ENCODE measurements around the gene VMP1. TPM values are rescaled to one million over a fixed set of nuclear protein-coding genes. Genes with fewer than 3 reads are reported as not detected.
A peak's percentile ranks its signal among the peaks of the same experiment; 100 is the strongest.
"Not testable (repeated sequence)": the region's sequence is repeated elsewhere in the genome, so short reads cannot be mapped to it uniquely, and the experiment has no call there.

The VMP1 gene
- total RNA-seq, 2 experiments from 2014 or later, result 73.6 to 81.1 TPM

DNA sequence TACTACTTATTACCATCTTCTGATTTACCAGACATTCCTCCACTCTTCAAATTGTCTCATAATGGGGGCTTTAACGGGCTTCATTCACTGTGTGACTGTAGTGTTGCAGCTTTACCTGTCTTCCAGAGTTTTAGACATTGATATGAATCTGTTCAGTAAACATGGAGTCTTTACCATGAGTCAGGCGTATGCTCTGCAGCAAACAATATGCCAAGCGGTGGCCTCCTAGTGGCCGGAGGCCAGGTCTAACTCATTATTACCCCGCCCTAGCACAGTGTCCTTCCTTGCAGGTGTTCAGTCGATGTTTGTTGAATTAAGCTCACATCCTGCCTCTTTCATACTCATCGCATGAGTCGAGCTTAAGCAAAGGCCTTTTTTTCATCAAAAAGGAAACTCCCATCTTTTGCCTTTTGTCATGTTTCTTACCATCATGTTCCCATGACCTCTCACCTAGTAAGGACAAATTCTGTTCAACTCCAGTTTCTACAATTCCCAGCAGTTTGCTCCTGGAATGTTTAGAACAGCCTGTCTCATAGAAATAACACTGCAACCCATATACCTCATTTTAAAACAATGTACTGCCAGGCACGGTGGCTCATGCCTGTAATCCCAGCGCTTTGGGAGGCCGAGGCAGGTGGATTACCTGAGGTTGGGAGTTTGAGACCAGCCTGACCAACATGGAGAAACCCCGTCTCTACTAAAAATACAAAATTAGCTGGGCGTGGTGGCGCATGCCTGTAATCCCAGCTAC lies 145.9 kb downstream of the VMP1 start:
- peak in 13 of 14 experiments; percentile 28 to 83 (median 60) for DNase-seq
- no peak overlapping the region for H3K4me3 ChIP-seq (ENCODE audit: low read length)

DNA sequence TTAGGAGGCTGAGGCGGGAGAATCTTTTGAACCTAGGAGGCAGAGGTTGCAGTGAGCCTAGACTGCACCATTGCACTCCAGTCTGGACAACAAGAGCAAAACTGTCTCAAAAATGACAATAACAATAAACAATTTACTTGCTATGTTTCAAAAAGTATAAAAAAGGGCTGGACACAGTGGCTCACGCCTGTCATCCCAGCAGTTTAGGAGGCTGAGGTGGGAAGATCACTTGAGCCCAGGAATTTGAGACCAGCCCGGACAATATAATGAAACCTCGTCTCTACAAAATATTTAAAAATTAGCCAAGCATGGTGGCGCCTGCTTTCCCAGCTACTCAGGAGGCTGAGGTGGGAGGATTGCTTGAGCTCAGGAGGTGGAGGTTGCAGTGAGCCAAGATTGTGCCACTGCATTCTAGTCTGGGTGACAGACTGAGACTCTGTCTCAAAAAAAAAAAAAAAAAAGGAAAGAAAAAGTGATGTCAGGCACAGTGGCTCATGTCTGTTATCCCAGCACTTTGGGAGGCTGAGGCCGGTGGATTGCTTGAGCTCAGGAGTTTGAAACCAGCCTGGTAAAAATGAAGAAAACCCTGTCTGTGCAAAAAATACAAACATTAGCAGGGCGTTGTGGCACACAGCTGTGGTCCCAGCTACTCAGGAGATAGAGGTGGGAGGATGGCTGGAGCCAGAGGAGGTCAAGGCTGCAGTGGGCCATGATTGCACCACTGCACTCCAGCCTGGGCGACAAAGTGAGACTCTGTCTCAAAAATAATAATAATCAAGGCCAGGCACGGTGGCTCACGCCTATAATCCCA lies 146.7 kb downstream of the VMP1 start:
- H3K9me3 ChIP-seq (ENCODE audit: control insufficient read depth in 1 of 2, insufficient read depth in 1 of 2, low read length in 2 of 2); H3K4me3 Mint-ChIP-seq; H3K27me3 Mint-ChIP-seq; H3K27me3 ChIP-seq (ENCODE audit: control insufficient read depth in 1 of 2, insufficient read depth in 2 of 2, low read length in 2 of 2); H3K36me3 Mint-ChIP-seq (ENCODE audit: low read depth); H3K27ac Mint-ChIP-seq; H3K27ac ChIP-seq (ENCODE audit: low read depth in 1 of 2, low read length in 2 of 2); H3K36me3 ChIP-seq (ENCODE audit: insufficient read depth, low read length); DNase-seq; H3K4me3 ChIP-seq (ENCODE audit: low read length); ATAC-seq (ENCODE audit: poor library complexity); H3K9me3 Mint-ChIP-seq: not testable (repeated sequence)
- intact Hi-C loops (cut with DNase I, micrococcal nuclease), result loop anchor here in 1 of 2 experiments (1.0 kb wide), 1 partner anchor 68 kb away; no protein-coding TSS in a partner anchor
- peaks cover 29% of the 10 kb centered on the region for H3K4me1 ChIP-seq (ENCODE audit: insufficient read depth, low read length)
- H3K4me1 Mint-ChIP-seq (ENCODE audit: low read depth), result peaks cover 24% of the 10 kb centered on the region
- ChIA-PET POLR2A (interaction anchor here (0.5 to 2.4 kb wide), 10 partner anchors 12 to 147 kb away, joined by 3 to 22 read pairs (median 3); partner anchors contain the start of genes PTRH2 and VMP1), CTCF (interaction anchor here (0.6 to 2.2 kb wide), 15 partner anchors 12 to 147 kb away, joined by 3 to 8 read pairs (median 3); partner anchors contain the start of genes PTRH2 and VMP1)

More for the DNA sequence above, 145.9 kb downstream of the VMP1 start:
- no peaks in the 10 kb centered on the region for H3K9me3 ChIP-seq (ENCODE audit: control insufficient read depth in 1 of 2, insufficient read depth in 1 of 2, low read length in 2 of 2)
- no peaks in the 10 kb centered on the region for H3K27me3 ChIP-seq (ENCODE audit: control insufficient read depth in 1 of 2, insufficient read depth in 2 of 2, low read length in 2 of 2)
- no peaks in the 10 kb centered on the region for H3K36me3 ChIP-seq (ENCODE audit: insufficient read depth, low read length)
- no peak overlapping the region for H3K27ac ChIP-seq (ENCODE audit: low read depth in 1 of 2, low read length in 2 of 2)
- TF ChIP-seq, protein P1, sequence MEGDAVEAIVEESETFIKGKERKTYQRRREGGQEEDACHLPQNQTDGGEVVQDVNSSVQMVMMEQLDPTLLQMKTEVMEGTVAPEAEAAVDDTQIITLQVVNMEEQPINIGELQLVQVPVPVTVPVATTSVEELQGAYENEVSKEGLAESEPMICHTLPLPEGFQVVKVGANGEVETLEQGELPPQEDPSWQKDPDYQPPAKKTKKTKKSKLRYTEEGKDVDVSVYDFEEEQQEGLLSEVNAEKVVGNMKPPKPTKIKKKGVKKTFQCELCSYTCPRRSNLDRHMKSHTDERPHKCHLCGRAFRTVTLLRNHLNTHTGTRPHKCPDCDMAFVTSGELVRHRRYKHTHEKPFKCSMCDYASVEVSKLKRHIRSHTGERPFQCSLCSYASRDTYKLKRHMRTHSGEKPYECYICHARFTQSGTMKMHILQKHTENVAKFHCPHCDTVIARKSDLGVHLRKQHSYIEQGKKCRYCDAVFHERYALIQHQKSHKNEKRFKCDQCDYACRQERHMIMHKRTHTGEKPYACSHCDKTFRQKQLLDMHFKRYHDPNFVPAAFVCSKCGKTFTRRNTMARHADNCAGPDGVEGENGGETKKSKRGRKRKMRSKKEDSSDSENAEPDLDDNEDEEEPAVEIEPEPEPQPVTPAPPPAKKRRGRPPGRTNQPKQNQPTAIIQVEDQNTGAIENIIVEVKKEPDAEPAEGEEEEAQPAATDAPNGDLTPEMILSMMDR (IDR thresholded peaks at IDR 0.05), result no peak
- Mint-ChIP-seq H3K27me3 (no peaks in the 10 kb centered on the region), H3K4me3 (peak overlapping the region; percentile 14), H3K36me3 (ENCODE audit: low read depth) (peaks cover 3% of the 10 kb centered on the region), H3K4me1 (ENCODE audit: low read depth) (peaks cover 29% of the 10 kb centered on the region), H3K9me3 (no peaks in the 10 kb centered on the region), H3K27ac (peak overlapping the region; percentile 66)
- peaks cover 37% of the 10 kb centered on the region for H3K4me1 ChIP-seq (ENCODE audit: insufficient read depth, low read length)
- intact Hi-C loops (cut with DNase I, micrococcal nuclease), result loop anchor here in 1 of 2 experiments (1.0 kb wide), 1 partner anchor 67 kb away; no protein-coding TSS in a partner anchor
- ATAC-seq (ENCODE audit: poor library complexity), result peak; percentile 94
- ChIA-PET POLR2A (interaction anchor here (0.5 to 2.4 kb wide), 12 partner anchors 12 to 146 kb away, joined by 3 to 22 read pairs (median 3); partner anchors contain the start of genes PTRH2 and VMP1), CTCF (interaction anchor here (0.6 to 2.2 kb wide), 17 partner anchors 11 to 146 kb away, joined by 3 to 8 read pairs (median 3); partner anchors contain the start of genes PTRH2 and VMP1)

DNA sequence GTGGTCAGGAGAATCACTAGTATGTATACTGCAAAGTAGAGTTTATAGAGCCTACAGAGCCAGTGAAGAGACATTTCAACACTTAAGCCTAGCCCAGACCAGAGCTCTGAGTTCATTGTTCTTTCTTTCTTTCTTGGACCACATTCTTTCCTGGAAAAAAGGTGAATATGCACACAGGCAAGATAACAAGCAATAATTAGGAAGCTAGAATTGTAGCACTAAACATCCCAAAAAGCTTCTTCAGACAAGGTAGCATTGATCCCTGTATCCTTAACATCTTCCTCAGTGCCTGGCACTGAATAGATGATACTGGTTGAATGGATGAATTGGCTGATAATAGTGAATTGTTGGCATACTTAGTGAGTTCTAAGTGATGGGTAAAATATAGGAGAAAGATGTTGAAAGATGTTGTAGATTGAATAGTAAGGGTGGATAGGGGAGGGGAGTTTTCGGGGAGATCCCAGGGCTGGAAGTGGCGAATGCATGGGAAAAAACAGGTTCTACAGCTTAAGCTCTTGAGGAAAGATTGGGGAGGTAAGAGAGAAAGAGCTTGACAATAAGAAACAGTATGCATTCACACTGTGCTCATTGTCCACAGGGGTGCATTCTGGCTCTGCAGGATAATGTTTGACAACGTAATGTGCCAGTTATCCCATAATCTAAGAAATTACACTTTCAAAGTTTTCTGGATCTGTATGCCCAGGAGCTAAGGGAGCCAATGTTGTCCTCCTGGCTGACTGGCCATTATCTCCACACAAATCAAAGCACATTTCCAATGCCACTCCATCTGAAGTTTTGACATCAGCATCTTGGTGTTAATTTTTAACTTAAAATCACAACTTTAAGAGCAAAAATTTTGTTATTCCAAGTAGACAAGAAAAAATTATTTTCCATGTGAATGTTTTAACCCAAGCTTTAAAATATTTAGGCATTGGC lies 149.7 kb downstream of the VMP1 start:
- Mint-ChIP-seq H3K9me3 (no peaks in the 10 kb centered on the region), H3K27me3 (no peaks in the 10 kb centered on the region), H3K4me1 (ENCODE audit: low read depth) (peaks cover 18% of the 10 kb centered on the region), H3K27ac (no peak overlapping the region), H3K4me3 (no peak overlapping the region), H3K36me3 (ENCODE audit: low read depth) (peaks cover 26% of the 10 kb centered on the region)
- H3K4me1 ChIP-seq (ENCODE audit: insufficient read depth, low read length), result peaks cover 15% of the 10 kb centered on the region
- CTCF ChIA-PET, result no interaction called here
- TF ChIP-seq, protein P1 (IDR thresholded peaks at IDR 0.05), result no peak
- no peaks in the 10 kb centered on the region for H3K27me3 ChIP-seq (ENCODE audit: control insufficient read depth in 1 of 2, insufficient read depth in 2 of 2, low read length in 2 of 2)
- no peak for DNase-seq
- intact Hi-C loops (cut with DNase I, micrococcal nuclease), result no loop called here
- H3K9me3 ChIP-seq (ENCODE audit: control insufficient read depth in 1 of 2, insufficient read depth in 1 of 2, low read length in 2 of 2), result no peaks in the 10 kb centered on the region
- no peak overlapping the region for H3K4me3 ChIP-seq (ENCODE audit: low read length)
- POLR2A ChIA-PET, result interaction anchor here (0.5 to 3.1 kb wide), 4 partner anchors 19 to 97 kb away, joined by 3 to 10 read pairs (median 3); no protein-coding TSS in a partner anchor
- ATAC-seq (ENCODE audit: poor library complexity), result no peak
- no peak overlapping the region for H3K27ac ChIP-seq (ENCODE audit: low read depth in 1 of 2, low read length in 2 of 2)
- peaks cover 16% of the 10 kb centered on the region for H3K36me3 ChIP-seq (ENCODE audit: insufficient read depth, low read length)
